A204.1 (cell line): ENCODE measurements around the gene APOH.
A peak's percentile ranks its signal among the peaks of the same experiment; 100 is the strongest.

Experiments
- FAIRE-seq: peaks from 2 replicates; lab custom pipeline; 2012; peaks lifted over from hg19 to GRCh38; lab: Jason Lieb, UNC

APOH gene

GRCh38 chr17:66191593-66192377, 37.4 kb downstream of the APOH start, which contains the start of gene CEP112:
CEP112 (minus strand) TSS chr17:66192133.
- FAIRE-seq, result no peak

- FAIRE-seq, result no peak
These were observed 38.2 kb downstream of the APOH start for GRCh38 chr17:66190738-66191592.

GRCh38 chr17:66187718-66188117, 41.5 kb downstream of the APOH start:
- no peak for FAIRE-seq

GRCh38 chr17:66185862-66186261, 43.4 kb downstream of the APOH start:
- no peak for FAIRE-seq

GRCh38 chr17:66184392-66184791, 44.8 kb downstream of the APOH start:
- FAIRE-seq, result no peak

GRCh38 chr17:66183529-66183928, 45.7 kb downstream of the APOH start:
- FAIRE-seq, result no peak

GRCh38 chr17:66178642-66179041, 50.6 kb downstream of the APOH start:
- no peak for FAIRE-seq

- FAIRE-seq, result no peak
These were observed 52.2 kb downstream of the APOH start for GRCh38 chr17:66177048-66177447.

- FAIRE-seq, result no peak
These were observed 53.3 kb downstream of the APOH start for GRCh38 chr17:66175892-66176291.

GRCh38 chr17:66172691-66173223, 56.5 kb downstream of the APOH start:
- FAIRE-seq, result no peak

- no peak for FAIRE-seq
These were observed 57.1 kb downstream of the APOH start for GRCh38 chr17:66172144-66172543.

- peak; percentile 27 for FAIRE-seq
These were observed 57.5 kb downstream of the APOH start for GRCh38 chr17:66171692-66172091.

- no peak for FAIRE-seq
These were observed 58.0 kb downstream of the APOH start for GRCh38 chr17:66171172-66171571.

GRCh38 chr17:66169839-66170238, 59.4 kb downstream of the APOH start:
- FAIRE-seq, result no peak

- no peak for FAIRE-seq
These were observed 61.9 kb downstream of the APOH start for GRCh38 chr17:66167189-66167815.

GRCh38 chr17:66165537-66166123, 63.6 kb downstream of the APOH start:
- peak; percentile 98 for FAIRE-seq
